Hematopoietic multipotent progenitor cell treated with erythropoietin and hydrocortisone succinate and interleukin-3 and kit ligand, for 15 days (in vitro differentiated cells): ENCODE results near the gene SSBP4.
"Not testable (repeated sequence)": the region's sequence is repeated elsewhere in the genome, so short reads cannot be mapped to it uniquely, and the experiment has no call there.

ENCODE experiments used
- DNase-seq: peaks from one replicate; pipeline ENCODE4 v3.0.0-alpha.2; 2015; ENCODE audit warnings: low spot score

SSBP4 gene

DNA sequence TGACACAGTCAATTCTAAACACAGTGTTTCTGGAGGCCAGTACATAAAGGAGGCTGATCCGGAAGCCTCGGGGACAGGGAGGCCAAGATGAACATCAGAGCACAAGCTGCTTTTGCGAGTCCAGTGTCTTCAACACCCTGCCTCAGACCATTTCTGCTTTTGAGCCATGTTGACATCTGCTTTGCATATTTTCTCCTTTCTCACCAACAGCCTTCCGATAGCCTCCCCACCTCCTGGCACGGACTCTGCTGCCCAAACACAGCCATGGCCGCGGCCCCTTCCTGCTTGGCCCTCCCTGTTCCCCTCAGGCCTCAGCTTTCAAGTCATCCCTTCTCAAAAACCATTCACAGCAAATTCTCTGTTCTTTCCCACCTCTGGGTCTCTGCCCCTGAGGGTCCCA is 25.4 kb upstream of the SSBP4 start:
- DNase-seq: peak; percentile 1

DNA sequence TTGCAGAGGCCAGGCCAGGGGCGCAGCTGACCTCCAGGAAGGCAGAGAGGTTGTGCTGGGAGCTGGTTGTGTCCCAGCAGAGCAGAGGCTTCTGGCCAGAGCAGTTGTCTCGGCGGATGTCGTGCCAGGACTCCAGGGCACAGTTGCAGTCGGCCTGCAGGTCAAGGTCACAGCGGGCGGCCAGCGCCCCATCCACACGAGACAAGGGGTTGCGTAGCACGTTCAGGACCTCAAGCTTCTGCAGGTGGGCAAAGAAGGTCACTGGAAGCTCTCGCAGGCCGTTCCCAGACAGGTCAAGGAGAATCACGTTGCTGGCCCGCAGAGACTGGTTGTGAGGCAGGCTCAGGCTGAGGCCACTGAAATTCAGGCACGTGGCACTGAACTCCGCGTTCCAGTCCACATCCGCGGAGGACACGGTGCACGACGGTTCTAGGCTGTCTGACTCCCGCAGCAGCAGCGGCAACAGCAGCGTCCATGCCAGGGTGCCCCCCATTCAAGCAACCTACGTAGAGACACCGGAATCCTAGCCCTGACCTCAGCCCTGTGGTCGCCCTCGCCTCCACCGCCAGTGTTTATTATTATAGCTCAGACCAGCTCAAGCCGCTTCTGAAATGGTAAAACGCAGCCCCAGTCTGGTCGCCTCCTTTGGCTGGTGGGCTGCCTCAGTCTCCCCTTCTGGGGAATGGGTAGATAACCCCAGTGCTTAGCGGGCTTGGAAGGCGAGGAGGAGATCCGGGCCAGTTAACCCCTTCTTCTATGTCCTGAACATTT is 22.5 kb upstream of the SSBP4 start:
- DNase-seq: peak; percentile 1

DNA sequence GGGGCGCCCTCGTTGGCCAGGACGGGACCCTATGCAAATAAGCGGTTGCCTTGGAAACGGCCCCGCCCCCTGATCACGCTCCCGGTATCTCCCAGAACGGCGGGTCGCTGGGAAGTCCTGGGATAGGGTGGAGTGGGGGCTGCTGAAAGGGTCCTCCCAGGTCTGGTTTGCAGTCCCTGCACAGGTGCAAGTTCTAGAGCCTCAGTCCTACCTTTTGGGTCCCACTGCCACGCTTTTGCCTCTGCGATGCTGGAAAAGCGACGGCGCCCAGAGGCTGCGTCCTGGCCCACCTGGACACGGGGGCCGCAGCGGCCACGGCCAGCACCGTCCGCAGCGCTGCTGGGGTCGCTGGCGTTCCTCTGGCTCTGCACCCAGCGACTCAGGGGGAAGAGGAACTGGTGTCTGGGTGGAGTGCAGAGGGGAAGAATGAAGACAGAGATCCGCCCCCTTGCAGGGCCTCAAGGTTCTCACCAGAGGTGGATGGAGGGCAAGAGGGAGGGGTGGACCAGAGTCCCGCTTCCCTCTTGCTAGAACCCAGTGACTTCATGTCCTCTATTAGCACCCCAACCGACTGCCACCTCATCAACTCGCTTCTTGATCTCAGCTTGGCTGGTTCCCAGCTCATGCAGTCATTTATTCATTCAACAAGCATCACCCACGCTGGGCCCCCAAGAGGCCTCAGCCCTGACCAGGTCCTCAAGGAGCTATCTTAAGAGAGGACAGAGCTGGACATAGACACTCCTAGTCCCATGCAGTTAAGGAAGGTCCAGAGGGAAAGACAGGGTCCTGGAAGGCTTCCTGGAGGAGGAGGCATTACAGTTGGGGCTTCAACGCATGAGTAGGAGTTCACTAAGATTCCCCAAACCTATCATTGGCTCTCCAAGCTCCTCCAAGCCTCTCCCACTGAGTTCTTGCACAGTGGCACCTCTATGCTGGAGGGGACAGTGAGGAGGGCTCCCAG is 21.7 kb upstream of the SSBP4 start, which contains the start of gene LRRC25:
TSS of gene LRRC25 (minus strand) at position 381 of the 961 bp plus-strand sequence. CDS start 659 bp downstream, outside the sequence.
- DNase-seq: peak; percentile 20

DNA sequence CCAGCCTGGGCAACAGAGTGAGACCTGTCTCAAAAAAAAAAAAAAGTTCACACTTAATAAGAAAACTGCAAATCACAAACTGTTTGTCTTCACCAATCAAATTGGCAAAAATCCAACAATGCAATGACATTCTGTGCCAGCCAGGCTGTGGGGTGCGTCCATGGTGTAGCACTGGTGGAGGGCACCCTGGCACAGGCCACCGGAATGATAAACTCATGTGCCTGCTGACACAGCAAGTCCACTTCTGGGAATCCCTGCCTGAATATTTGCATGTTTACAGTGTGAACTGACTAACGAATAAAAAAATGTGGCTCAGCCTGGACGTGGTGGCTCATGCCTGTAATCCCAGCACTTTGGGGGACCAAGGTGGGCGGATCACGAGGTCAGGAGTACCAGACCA is 20.2 kb upstream of the SSBP4 start:
- DNase-seq: peak; percentile 91

DNA sequence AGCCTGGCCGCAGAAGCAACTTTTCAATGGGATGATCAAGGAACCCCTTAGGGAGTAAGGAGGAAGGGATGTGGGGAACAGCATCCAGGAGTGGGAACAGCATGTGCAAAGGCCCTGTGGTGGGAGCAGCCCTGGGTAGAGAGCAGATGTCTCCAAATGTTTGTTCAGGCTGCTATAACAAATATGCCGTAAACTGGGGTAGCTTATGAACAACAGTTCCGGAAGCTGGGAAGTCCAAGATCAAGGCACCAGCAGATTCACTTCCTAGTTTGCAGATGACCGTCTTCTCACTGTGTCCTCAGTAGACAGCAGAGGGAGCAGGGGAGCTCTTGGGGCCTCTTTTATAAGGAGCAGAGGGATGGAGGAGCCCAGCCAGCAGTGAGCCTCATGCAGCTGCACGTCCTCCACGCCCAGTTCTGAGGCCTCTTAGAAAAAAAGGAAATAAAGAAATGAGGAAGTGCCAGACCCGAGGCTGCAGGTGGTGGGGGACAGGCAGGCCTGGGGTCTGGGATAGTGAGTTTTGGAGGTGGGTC is 17.6 kb upstream of the SSBP4 start:
- DNase-seq: peak; percentile 67

DNA sequence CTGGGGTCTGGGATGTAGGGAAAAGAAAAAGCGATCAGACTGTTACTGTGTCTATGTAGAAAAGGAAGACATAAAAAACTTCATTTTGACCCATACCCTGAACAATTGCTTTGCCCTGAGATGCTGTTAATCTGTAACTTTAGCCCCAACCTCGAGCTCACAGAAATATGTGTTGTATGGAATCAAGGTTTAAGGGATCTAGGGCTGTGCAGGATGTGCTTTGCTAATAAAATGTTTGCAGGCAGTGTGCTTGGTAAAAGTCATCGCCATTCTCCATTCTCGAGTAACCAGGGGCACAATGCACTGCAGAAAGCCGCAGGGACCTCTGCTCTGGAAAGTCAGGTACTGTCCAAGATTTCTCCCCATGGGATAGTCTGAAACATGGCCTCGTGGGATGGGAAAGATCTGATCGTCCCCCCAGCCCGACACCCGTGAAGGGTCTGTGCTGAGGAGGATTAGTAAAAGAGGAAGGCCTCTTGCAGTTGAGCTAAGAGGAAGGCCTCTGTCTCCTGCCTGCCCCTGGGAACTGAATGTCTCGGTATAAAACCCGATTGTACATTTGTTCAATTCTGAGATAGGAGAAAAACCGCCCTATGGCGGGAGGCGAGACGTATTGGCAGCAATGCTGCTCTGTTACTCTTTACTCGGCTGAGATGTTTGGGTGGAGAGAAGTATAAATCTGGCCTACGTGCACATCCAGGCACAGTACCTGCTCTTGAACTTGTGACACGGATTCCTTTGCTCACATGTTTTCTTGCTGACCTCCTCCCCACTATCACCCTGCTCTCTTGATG is 16.5 kb upstream of the SSBP4 start:
- not testable (repeated sequence) for DNase-seq

DNA sequence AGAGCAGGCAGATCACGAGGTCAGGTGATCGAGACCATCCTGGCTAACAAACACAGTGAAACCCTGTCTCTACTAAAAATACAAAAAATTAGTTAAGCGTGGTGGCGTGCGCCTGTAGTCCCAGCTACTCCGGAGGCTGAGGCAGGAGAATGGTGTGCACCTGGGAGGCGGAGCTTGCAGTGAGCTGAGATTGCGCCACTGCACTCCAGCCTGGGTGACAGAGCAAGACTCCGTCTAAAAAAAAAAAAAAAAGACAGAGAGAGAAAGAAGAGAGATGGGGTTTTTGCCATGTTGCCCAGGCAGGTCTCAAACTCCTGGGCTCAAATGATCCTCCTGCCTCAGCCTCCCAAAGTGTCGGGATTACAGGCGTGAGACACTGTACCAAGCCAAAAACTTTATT is 13.4 kb upstream of the SSBP4 start:
- DNase-seq: not testable (repeated sequence)

DNA sequence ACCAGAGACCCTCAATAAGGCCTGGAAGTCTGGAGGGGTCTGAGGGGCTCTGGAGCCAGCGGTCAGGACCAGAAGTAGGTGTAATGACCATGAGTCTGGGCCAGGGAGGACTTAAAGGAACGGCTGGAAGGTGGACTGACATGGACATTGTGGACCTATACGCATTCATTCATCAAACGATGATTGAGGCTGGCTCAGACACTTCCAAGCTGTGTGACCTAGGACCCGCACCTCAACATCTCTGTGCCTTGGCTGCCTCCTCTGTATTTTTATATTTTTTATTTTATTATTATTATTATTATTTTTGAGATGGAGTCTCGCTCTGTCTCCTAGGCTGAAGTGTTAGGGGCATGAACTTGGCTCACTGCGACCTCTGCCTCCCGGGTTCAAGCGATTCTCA is 12.4 kb upstream of the SSBP4 start:
- DNase-seq: no peak

DNA sequence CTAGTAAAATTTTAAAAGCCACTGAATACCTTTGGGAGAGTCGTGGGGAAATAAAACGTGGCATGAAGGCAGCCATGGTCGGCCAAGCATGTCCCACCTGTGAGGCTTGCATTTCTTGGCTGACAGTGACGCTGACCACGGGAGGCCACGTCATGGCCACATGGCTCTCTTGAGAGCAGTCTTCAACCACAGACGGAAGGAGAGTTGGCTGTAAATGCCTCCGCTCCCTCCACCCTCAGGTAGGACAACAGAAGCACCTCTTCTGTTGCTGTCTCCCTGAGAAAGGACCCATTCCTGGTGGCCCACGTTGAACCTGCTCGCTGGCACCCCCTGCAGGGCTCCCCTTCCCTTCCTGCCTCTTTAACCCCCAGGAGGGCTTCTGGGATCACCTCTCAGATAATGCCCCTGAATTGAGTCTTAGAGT is 11.1 kb upstream of the SSBP4 start:
- DNase-seq: peak; percentile 69

DNA sequence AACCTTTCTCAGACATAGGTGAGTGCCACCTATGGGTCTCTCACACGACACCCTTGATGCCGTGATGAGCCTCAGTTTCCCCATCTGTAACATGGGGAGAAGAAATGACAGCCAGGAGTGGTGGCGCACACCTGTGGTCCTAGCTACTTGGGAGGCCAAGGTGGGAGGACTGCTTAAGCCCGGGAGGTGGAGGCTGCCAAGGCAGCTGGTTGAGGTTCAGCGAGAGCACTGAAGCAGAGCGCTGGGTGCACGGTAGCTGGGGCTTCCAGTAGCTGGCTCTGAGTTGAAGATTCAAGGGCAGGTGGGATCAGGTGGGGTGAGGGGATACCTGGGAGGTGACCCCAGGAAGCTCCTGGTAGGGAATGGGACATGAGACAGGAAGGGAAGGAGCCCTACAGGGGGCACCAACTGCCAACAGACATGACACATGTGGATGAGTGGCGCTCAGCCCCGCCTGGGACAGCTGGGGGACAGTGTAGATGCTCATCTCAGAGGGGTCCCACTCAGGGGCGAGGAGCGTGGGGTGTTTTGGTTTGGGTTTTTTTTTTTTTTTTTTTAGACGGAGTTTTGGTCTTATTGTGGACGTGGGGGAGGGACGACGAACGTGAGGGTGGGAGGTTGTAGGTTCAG is 6.5 kb upstream of the SSBP4 start:
- DNase-seq: no peak

DNA sequence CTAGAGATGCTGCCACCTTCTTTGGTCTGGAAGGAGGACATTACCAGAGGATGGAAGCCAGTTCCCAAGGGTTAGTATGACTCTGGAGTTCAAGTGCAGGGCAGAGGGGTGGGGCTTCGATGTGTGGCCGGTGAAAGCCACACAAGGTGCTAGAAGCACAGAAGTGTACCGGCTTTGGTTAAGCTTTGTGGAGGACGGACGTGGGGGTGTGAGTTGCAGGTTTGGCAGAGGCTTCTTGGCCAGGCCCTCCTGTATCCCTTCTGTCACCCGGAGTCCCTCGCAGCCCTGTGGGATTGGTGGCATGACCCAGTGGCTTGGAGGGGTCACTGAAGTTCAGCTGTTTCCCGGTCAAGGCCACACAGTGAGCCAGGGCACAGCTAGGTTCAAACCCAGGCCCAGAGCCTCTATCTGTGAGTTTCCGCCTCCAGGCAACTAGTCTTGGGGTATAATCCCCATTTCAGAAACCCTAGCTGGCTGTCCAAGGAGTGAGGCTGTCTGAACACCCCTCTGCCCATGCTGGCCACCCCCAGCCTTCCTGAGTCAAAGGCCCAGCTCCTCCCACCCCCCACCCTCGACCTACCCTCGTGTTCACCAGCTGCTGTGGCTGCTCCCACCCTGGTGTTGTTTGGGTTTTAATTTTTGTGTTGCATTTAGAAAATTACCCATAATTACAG is 4.6 kb upstream of the SSBP4 start:
- DNase-seq: no peak

DNA sequence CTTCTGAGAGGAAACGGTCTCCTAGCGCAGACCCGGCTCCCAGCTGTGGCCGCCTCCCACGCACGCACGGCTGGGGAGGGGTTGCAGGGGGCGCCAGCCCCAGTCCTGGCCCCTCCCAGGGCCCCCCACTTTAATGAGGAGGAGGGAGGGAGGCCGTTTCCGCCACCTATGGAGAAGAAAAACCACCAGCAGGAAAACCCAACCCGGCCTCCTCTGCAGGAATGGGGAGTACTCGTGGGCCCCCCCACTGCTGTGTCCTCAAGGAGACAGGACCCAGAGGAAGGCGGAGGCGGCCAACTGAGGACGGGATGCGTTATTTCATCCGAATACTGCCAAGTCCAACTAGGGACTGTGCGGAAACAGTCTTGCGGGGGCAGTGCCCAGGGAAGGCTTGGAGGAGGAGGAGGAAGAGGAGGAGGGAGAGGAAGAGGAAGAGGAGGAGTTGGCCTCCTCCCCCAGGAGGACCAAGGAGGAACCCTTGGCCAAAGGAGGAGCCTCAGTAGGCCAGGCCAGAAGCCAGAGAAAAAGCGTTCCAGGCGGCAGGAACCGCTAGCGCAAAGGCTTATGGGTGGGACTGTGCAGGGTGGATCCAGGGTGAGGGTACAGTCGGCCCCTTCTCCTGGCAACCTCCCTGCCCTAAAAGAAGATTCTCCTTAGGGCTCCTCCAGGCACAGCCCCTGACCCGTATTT is 3.9 kb upstream of the SSBP4 start:
- DNase-seq: no peak

DNA sequence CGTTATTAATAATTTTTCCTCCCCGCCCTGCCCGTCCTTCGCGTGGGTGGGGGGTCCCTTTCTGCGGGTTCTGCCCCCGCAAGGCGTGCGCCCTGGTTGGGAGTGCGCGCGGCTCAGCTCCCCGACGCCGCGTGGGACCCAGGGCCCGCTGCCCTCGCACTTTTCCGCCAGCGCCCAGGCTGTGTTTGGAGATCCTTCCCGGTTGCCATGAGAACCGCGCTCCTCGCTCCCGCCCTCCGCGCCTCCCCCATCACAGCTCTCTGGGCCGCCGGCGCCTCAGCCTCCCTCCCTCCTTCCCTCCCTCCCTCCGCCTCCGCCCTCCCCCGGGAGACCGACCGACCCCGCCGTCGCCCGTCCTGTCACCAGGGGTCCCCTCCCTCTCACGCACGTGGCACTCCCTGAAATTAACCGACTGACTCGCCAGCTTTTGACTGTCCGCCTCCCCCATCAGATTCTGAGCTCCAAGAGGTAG is 2.4 kb upstream of the SSBP4 start:
- peak; percentile 52 for DNase-seq

DNA sequence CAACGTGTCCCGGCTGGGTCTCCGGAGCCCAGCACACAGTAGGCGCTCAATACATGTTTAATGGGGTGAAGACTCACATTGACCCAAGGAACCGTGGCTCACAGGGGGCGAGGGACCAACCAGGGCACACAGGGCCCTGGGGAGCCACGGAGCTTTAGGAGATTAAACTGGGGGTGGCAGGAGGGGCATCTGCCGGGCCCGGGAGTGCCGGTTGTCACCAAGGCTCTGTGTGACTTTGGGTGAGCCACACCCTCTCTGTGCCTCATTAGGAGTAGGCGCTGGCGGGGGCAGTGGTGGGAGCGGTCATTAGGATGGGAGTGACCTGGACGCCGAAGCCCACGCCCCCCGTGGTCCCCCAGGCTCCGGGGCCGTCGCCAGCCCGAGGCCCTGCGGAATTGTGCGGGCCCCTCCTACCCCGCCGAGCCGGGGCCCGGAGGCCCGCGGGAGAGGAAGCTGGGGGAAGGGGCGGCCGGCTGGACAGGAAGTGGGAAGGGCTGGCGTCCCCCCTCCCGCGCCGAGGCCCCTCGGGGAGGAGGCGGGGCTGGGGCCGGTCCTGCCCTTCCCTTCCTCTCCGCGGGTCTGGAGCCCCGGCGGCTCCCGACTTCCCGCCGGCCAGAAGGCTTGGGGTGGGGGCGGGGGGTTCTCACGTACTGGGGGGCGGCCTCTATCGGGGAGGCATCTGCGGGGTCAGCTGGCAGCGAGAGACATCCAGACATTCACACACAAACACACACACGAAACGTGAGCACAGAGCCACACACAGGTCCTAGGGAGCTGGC is 1.8 kb upstream of the SSBP4 start:
- no peak for DNase-seq

DNA sequence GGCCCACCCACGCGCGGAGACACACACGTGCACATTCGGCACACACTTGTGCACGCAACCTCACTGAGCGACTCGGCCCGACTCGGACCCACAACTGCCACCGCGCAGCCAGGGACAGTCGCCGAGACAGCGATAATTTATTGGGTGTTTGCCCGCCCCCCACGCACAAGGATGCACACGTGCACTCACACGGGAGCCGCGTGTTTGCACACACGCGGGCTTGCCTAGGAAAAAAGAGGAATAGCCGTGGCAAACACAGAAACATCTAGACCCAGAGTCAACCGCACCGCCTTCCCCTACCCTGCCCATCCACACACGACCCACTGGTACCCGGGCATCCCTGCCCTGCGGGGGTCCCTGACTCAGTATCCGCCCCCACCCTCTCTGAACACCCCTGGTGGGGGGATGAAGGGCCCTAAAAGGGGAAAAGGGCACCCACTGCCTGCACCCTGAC is 1.1 kb upstream of the SSBP4 start:
- no peak for DNase-seq

DNA sequence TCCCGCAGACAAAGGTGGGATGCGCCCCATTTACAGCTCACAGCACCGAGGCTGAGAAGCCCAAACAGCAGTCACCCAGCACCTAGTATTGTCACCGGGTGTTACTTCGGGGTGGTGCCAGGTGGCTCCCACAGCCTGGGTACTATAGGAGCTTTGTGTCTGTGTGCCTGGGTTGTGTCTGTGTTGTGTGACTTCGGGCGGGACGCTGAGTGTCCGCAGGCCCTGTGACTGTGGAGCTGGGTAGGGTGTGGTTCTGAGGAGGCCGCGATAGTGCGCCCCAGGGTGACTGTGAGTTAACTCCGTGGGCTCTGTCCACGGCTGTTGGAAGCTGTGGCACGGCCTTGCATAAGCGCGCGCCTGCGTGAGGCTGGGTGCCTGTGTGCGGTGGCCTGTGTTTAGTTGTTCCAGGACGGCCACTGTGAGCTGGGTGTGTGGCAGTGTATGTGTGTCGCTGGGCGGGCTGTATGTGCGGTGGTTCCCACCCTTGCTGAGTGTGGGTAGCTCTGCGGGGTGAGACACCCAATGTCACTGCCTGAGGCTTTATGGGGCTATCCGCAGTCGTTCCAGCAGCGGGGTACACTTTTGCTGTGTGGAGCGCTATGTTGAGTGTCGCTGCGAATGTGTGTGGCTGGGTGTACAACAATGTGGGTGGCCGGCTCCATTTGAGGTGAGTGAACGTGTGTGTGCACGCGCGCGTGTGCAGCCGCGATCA is 559 bp upstream of the SSBP4 start:
- DNase-seq: peak; percentile 72

DNA sequence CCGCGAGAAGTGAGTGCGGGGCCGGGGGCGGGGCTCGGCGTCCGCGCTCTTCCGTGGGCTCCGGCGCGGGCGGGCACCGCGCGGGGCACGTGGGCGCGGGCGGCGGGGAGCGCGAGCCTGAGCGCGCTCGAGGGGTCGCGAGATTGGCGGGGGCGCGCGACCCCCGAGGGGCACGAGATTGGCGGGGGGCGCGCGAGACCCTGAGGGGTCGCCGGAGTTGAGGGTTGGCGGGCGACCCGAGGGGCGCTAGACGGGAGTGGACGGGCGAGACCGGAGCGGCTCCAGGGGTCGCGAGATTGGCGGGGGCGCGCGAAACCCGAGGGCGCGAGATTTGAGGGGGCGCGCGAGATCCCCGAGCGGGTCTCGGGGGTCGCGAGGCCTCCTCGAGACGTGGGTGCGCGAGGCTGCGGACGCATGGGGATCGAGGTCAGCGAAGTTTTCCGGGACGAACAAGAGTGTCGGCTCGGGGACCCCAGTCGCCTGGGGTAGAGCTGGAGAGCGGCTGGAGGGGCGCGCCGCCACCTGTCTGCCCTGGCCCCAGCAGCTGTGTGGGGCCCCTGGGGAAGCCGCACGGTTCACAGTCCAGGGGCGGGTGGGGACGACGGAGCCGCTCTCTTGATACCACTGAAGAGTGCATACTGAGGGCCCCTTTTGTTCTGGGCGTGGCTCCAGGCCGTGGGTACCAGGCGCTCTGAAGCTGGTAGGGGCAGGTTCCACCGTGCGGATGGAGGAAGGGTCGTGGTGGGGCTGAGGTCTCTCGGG is 682 bp downstream of the SSBP4 start:
- peak; percentile 30 for DNase-seq

DNA sequence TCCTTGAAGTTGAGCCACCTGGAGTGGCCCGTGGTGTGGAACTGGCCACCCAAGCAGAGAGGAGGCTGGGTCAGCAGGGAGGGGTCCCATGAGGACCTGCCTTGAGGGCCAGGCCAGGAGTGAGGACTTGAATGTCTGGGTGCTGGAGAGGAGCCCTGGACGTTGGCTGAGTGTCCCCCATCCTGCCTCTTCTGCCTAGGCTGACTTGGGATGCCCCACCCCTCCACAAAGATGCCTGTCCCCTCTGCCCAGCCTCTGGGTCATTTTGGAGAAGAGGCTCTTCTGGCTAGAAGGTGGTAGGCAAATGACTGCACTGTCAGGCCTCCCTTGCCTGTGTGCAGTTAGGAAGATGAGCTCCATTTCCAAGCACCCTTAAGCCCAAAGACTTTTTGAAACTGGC is 1.7 kb downstream of the SSBP4 start:
- no peak for DNase-seq
